Neuronal stem cell (in vitro differentiated cells): Measurements from ENCODE around the gene HSPA12B.

ENCODE experiments used
- DNase-seq: peaks from one replicate; pipeline ENCODE4 v3.0.0-alpha.2; 2013; ENCODE audit warnings: low spot score
- H2AFZ ChIP-seq: one replicate; pipeline ENCODE4 v1.6.1; 2013; ENCODE audit warnings: mild to moderate bottlenecking, low read length, inconsistent platforms
- H2AK5ac ChIP-seq: 2 replicates; pipeline ENCODE4 v1.6.1; 2013; ENCODE audit warnings: low read depth, mild to moderate bottlenecking, inconsistent platforms, low read length, moderate library complexity, mixed read lengths
- H2BK120ac ChIP-seq: 2 replicates; pipeline ENCODE4 v1.6.1; 2013; ENCODE audit warnings: low read depth, mild to moderate bottlenecking, inconsistent platforms, low read length, moderate library complexity, mixed read lengths
- H2BK12ac ChIP-seq: one replicate; pipeline ENCODE4 v1.6.1; 2013; ENCODE audit warnings: low read length, inconsistent platforms
- H2BK15ac ChIP-seq: 2 replicates; pipeline ENCODE4 v1.6.1; 2013; ENCODE audit warnings: mild to moderate bottlenecking, low read length, inconsistent platforms, mixed read lengths
- H2BK5ac ChIP-seq: one replicate; pipeline ENCODE4 v1.6.1; 2013; ENCODE audit warnings: inconsistent platforms, mild to moderate bottlenecking, low read length, moderate library complexity
- H3K14ac ChIP-seq: one replicate; pipeline ENCODE4 v1.6.1; 2013; ENCODE audit warnings: low read length, inconsistent platforms
- H3K18ac ChIP-seq: 2 replicates; pipeline ENCODE4 v1.6.1; 2013; ENCODE audit warnings: low read length, inconsistent platforms
- H3K23ac ChIP-seq: 2 replicates; pipeline ENCODE4 v1.6.1; 2013; ENCODE audit warnings: low read depth, mild to moderate bottlenecking, mixed read lengths, low read length, inconsistent platforms; ENCODE audit not compliant: poor library complexity
- H3K27ac ChIP-seq: replicated peaks from 3 replicates; pipeline ENCODE4 v1.5.1; 2013; ENCODE audit warnings: low read length, inconsistent platforms
- H3K27me3 ChIP-seq, 3 experiments: 2 replicates each; pipeline ENCODE4 v1.6.1; 2013; ENCODE audit warnings: low read length in 3 of 3, mild to moderate bottlenecking in 2 of 3, inconsistent platforms in 1 of 3, low read depth in 1 of 3, mixed read lengths in 1 of 3, moderate library complexity in 1 of 3; ENCODE audit not compliant: control insufficient read depth in 3 of 3, insufficient read depth in 3 of 3
- H3K36me3 ChIP-seq, 2 donors: replicated peaks in 1 of 2; 2 replicates each; pipeline ENCODE4 v1.6.1; 2013; ENCODE audit warnings: low read length in 2 of 2; ENCODE audit not compliant: control insufficient read depth in 2 of 2, insufficient read depth in 2 of 2
- H3K4ac ChIP-seq: 2 replicates; pipeline ENCODE4 v1.6.1; 2013; ENCODE audit warnings: inconsistent platforms, mild to moderate bottlenecking, low read length, moderate library complexity
- H3K4me1 ChIP-seq, 2 donors: 1 replicate in 1 of 2; 2 replicates in 1 of 2; pipeline ENCODE4 v1.6.1; 2013; ENCODE audit warnings: low read length in 2 of 2, low read depth in 1 of 2; ENCODE audit not compliant: control insufficient read depth in 2 of 2, insufficient read depth in 1 of 2
- H3K4me2 ChIP-seq: one replicate; pipeline ENCODE4 v1.6.1; 2013; ENCODE audit warnings: mild to moderate bottlenecking, low read length, inconsistent platforms; ENCODE audit not compliant: insufficient read depth, poor library complexity, severe bottlenecking
- H3K4me3 ChIP-seq, 2 donors: 2 replicates each; pipeline ENCODE4 v1.5.1; 2013; ENCODE audit warnings: low read length in 2 of 2, mild to moderate bottlenecking in 2 of 2, inconsistent platforms in 1 of 2, moderate library complexity in 1 of 2
- H3K79me1 ChIP-seq: one replicate; pipeline ENCODE4 v1.6.1; 2013; ENCODE audit warnings: low read depth, mild to moderate bottlenecking, inconsistent platforms, low read length, moderate library complexity
- H3K9ac ChIP-seq: one replicate; pipeline ENCODE4 v1.6.1; 2013; ENCODE audit warnings: mild to moderate bottlenecking, low read depth, low read length, inconsistent platforms; ENCODE audit not compliant: poor library complexity
- H3K9me3 ChIP-seq, 2 donors: replicated peaks in 1 of 2; 2 replicates each; pipeline versions ENCODE3 to v1.6.1; 2013; ENCODE audit warnings: low read length in 2 of 2, mild to moderate bottlenecking in 2 of 2, inconsistent platforms in 1 of 2, low read depth in 1 of 2, mixed read lengths in 1 of 2, moderate library complexity in 1 of 2; ENCODE audit not compliant: control insufficient read depth in 2 of 2, insufficient read depth in 1 of 2
- H4K8ac ChIP-seq: one replicate; pipeline ENCODE4 v1.6.1; 2013; ENCODE audit warnings: low read depth, mild to moderate bottlenecking, inconsistent platforms, low read length, moderate library complexity
- H4K91ac ChIP-seq: one replicate; pipeline ENCODE4 v1.6.1; 2013; ENCODE audit warnings: low read length, low read depth, mild to moderate bottlenecking, inconsistent platforms; ENCODE audit not compliant: poor library complexity
- WGBS, 2 donors: extraction: QIAGEN DNeasy Blood & Tissue Kit; methylation state at CpG; one replicate each; pipeline ENCODE4 v1.1.7; 2013; ENCODE audit warnings: missing lambda C conversion rate in 2 of 2, mixed read lengths in 1 of 2; ENCODE audit not compliant: insufficient read length in 2 of 2, insufficient replicate concordance in 1 of 2; ENCODE audit errors: extremely low coverage in 2 of 2; 5-methylcytosine and 5-hydroxymethylcytosine counted together

Gene HSPA12B

DNA sequence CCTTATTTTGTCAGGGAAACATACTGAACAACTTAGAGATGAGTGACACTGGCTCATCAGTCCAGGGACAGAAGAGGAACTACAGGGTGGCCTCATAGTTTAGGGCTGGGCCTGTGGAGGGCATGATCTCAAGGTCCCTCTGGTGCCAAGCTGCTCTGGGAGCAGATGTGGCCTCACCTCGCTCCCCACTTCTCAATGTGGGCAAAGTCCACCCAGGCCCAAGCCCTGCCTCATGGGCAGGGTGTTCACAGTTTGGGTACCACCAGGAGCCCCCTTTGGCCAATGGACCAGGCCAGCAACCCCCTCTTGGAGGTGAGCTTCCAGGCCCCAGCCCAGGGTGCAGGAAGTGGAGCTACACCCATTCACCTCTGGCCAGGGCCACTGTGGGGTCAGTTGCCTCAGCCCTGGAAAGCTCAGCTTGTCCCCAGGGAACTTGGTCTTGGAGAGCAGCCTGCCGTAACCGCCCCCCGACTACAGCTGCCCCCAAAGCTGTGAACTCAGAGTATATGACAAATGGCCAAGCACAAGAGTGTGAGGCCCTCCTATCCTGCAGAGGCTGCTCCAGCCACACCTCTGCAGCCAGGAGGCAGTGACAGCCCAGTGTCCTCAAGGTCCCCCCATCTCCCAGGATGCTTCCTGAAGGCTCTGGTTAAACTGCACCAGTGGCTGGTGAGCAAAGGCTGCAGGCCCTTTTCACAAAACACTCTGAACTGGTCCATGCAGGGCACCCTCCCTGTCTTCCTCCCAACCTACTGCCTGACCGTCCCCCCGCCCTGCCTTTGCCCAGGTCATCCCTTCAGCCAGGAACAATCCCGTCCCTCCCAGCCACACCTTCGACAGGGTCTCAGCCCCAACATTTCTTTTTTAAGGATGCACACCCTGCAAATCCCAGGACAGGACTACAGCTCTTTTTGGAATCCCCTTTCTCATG is 31.5 kb downstream of the HSPA12B start:
- Histone ChIP-seq H3K4me1 (peaks cover 19 to 33% of the 10 kb centered on the region in 2 donors), H3K18ac (peak overlapping the region; percentile 27), H3K36me3 (peaks cover 0 to 10% of the 10 kb centered on the region in 2 donors), H2AFZ (no peak overlapping the region), H3K14ac (peak overlapping the region; percentile 82), H4K91ac (no peak overlapping the region), H2BK5ac (peak overlapping the region; percentile 39), H3K79me1 (peaks cover 28% of the 10 kb centered on the region), H2BK12ac (no peak overlapping the region), H3K27ac (no peak overlapping the region), H3K4ac (no peak overlapping the region), H4K8ac (no peak overlapping the region), H3K23ac (peak overlapping the region; percentile 48), H3K4me2 (no peak overlapping the region), H2BK120ac (no peak overlapping the region), H2BK15ac (no peak overlapping the region), H3K9me3 (no peaks in the 10 kb centered on the region), H3K27me3 (no peaks in the 10 kb centered on the region), H3K4me3 (no peak overlapping the region), H3K9ac (no peak overlapping the region), H2AK5ac (no peak overlapping the region)
- no CpG with 5 or more reads among the region's 8 CpGs for WGBS, 2 donors
- DNase-seq, result no peak

DNA sequence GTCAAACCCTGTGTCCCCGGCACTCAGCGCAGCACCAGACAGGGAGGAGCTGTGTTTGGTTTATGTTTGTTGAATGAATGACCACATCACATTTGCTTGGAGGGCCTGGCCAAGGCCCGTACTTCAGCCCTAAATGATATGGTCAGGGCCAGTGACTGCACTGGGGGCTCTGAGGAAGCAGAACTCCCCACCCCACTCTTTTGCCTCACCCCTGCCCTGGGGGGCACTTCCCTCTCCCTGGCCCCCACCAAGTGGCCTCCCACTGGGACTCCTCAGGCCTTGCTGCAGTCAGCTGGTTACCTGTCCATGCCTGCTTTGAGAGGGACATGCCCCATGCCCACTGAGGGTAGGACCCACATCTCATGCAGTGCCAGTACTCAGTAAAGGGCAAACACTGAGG is 32.2 kb downstream of the HSPA12B start:
- Histone ChIP-seq H3K4me1 (peaks cover 21 to 28% of the 10 kb centered on the region in 2 donors), H3K4ac (no peak overlapping the region), H3K14ac (no peak overlapping the region), H3K27me3 (no peaks in the 10 kb centered on the region), H4K91ac (no peak overlapping the region), H2AFZ (no peak overlapping the region), H2BK5ac (no peak overlapping the region), H4K8ac (no peak overlapping the region), H3K4me2 (no peak overlapping the region), H3K27ac (no peak overlapping the region), H3K36me3 (peaks cover 0 to 8% of the 10 kb centered on the region in 2 donors), H2BK120ac (no peak overlapping the region), H3K18ac (no peak overlapping the region), H3K4me3 (no peak overlapping the region), H3K79me1 (peaks cover 28% of the 10 kb centered on the region), H2BK15ac (no peak overlapping the region), H2AK5ac (peak overlapping the region; percentile 84), H3K9me3 (no peaks in the 10 kb centered on the region), H3K9ac (peak overlapping the region; percentile 77), H2BK12ac (peak overlapping the region; percentile 10), H3K23ac (peak overlapping the region; percentile 73)
- no peak for DNase-seq
- no CpG with 5 or more reads among the region's 3 CpGs for WGBS, 2 donors

DNA sequence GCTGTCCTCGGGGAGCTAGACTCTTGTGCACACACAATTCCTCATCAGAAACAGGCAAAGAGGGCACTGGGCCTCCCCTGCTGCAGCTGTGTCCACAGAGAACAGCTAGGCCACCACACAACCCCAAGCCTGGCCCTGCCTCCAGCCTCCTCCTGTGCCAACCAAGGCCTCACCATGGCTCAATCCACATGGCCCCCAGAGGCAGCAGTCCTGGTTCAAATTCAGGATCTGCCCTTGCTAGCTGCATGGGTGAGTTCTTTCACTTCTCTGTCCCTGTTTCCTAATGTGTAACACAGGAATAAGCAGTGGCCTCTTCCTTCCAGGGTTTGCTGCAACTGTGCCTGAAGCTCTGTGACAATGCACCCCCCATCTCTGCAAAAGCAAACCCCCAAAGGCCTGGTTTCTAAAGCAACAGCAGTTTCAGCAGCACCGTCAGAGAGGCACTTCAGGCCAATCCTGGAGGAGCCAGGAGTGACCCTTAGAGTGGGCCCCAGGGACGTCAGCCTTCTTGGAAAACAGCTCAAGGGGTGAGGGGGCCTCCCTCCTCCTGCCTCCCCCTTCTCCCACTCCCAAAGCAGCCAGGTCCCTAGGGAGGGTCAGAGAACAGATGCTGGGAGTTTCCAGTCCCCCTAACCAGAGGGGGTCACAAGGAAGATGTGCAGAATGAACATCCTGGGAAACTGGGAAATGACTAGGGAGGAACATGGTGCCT is 32.8 kb downstream of the HSPA12B start:
- Histone ChIP-seq H3K4me3 (no peak overlapping the region), H2AK5ac (peak overlapping the region; percentile 84), H3K23ac (peak overlapping the region; percentile 73), H3K4ac (no peak overlapping the region), H3K4me1 (peaks cover 21% of the 10 kb centered on the region in 2 donors), H3K27me3 (no peaks in the 10 kb centered on the region), H3K9me3 (no peaks in the 10 kb centered on the region), H3K27ac (no peak overlapping the region), H2AFZ (no peak overlapping the region), H2BK120ac (no peak overlapping the region), H4K91ac (no peak overlapping the region), H3K18ac (no peak overlapping the region), H2BK15ac (no peak overlapping the region), H2BK12ac (no peak overlapping the region), H3K79me1 (peaks cover 28% of the 10 kb centered on the region), H2BK5ac (no peak overlapping the region), H3K9ac (no peak overlapping the region), H3K4me2 (no peak overlapping the region), H4K8ac (no peak overlapping the region), H3K36me3 (peaks cover 0 to 8% of the 10 kb centered on the region in 2 donors), H3K14ac (no peak overlapping the region)
- DNase-seq, result no peak
- no CpG with 5 or more reads among the region's 3 CpGs for WGBS, 2 donors
